SHP77 treated with DMSO at 0.1 percent for 48 hours (cell line): ENCODE measurements around the gene CLEC4E.
"Not testable (repeated sequence)": the region's sequence is repeated elsewhere in the genome, so short reads cannot be mapped to it uniquely, and the experiment has no call there.

Experiments used
- DNase-seq: peaks from one replicate; lab custom pipeline; 2025; lab: John Stamatoyannopoulos, UW

Gene CLEC4E

GRCh38 chr12:8540831-8541230 is at the start of gene CLEC4E:
Gene CLEC4E (minus strand): TSS chr12:8540905. CDS start chr12:8540797, 108 bp downstream.
- DNase-seq: not testable (repeated sequence)

- DNase-seq: no peak
Observed at GRCh38 chr12:8589679-8590078, 49.0 kb upstream of the CLEC4E start.

GRCh38 chr12:8584478-8584877 is 43.8 kb upstream of the CLEC4E start:
- not testable (repeated sequence) for DNase-seq

- DNase-seq: no peak
Observed at GRCh38 chr12:8584004-8584403, 43.3 kb upstream of the CLEC4E start.

- no peak for DNase-seq
Observed at GRCh38 chr12:8581098-8581784, 40.5 kb upstream of the CLEC4E start.

GRCh38 chr12:8577879-8578278 is 37.2 kb upstream of the CLEC4E start:
- DNase-seq: no peak

GRCh38 chr12:8572507-8572906 is 31.8 kb upstream of the CLEC4E start:
- DNase-seq: no peak

GRCh38 chr12:8566525-8566924 is 25.8 kb upstream of the CLEC4E start:
- DNase-seq: no peak

GRCh38 chr12:8566052-8566451 is 25.3 kb upstream of the CLEC4E start:
- not testable (repeated sequence) for DNase-seq

- DNase-seq: no peak
Observed at GRCh38 chr12:8564656-8565055, 24.0 kb upstream of the CLEC4E start.

- no peak for DNase-seq
Observed at GRCh38 chr12:8563356-8563755, 22.7 kb upstream of the CLEC4E start.

- DNase-seq: no peak
Observed at GRCh38 chr12:8562310-8562709, 21.6 kb upstream of the CLEC4E start.

GRCh38 chr12:8561011-8561410 is 20.3 kb upstream of the CLEC4E start:
- DNase-seq: no peak

GRCh38 chr12:8559676-8560075 is 19.0 kb upstream of the CLEC4E start:
- no peak for DNase-seq

- DNase-seq: no peak
Observed at GRCh38 chr12:8556531-8557097, 15.9 kb upstream of the CLEC4E start.

- no peak for DNase-seq
Observed at GRCh38 chr12:8554451-8555195, 13.9 kb upstream of the CLEC4E start.

- no peak for DNase-seq
Observed at GRCh38 chr12:8553088-8553627, 12.5 kb upstream of the CLEC4E start.

GRCh38 chr12:8549381-8549780 is 8.7 kb upstream of the CLEC4E start:
- no peak for DNase-seq

GRCh38 chr12:8548192-8548591 is 7.5 kb upstream of the CLEC4E start:
- DNase-seq: no peak

- no peak for DNase-seq
Observed at GRCh38 chr12:8547645-8548044, 6.9 kb upstream of the CLEC4E start.

- no peak for DNase-seq
Observed at GRCh38 chr12:8546591-8546990, 5.9 kb upstream of the CLEC4E start.

GRCh38 chr12:8544295-8544694 is 3.6 kb upstream of the CLEC4E start:
- DNase-seq: no peak

- DNase-seq: no peak
Observed at GRCh38 chr12:8541562-8541961, 857 bp upstream of the CLEC4E start.
